Measurements from ENCODE around the gene NRCAM. TPM values are rescaled to one million over a fixed set of nuclear protein-coding genes. Genes with fewer than 3 reads are reported as not detected.
A peak's percentile ranks its signal among the peaks of the same experiment; 100 is the strongest.

The NRCAM gene
- total and polyA plus RNA-seq, 2 of the 8 experiments (the other 6 are each of a cell fraction or from before 2014, with no cell fraction given) = 2.7 to 3.8 TPM

DNA sequence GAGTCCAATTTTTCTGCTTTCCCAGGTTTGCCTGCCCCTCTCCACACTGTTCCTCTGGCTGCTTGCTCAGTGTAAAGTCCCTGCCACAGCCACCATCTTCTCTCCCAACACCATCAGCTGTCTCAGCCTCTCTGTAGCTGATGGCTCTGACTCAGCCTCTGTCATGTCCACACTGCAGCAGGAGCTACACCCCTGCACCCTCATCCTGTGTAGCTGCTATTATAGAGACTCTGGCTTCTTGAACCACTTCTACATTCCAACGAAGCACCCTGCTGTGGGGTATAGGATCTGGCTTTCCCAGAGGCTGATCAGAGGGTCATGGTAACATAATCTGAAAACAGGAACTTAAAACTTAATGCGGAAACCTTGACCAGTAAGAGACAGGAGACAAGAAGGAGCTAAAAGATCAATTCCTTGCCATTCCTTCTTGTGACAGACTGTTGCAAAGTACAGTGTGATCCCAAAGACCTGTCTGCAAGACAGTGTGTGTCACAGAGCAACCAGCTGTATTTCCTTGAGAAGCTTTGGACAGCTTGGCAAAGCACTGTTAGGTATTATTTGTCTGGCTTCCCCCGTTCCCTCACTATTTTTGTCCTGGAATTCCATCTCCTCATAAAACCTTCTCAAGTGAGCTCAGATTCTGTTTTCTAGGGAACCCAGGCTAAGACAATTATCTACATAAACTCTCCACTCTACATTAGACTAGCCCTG, 42.3 kb downstream of the NRCAM start:
- Histone ChIP-seq H3K9me3 (ENCODE audit: insufficient read depth in 2 of 2, low read depth in 1 of 2, low read length in 1 of 2) (no peaks in the 10 kb centered on the region), H4K5ac (ENCODE audit: insufficient read length, low read depth, low read length) (no peak overlapping the region), H3K9ac (replicated peaks in 1 of 4; ENCODE audit: extremely low read depth in 1 of 4, low read depth in 3 of 4, low read length in 3 of 4) (no peak overlapping the region), H2BK12ac (ENCODE audit: low read depth, low read length) (no peak overlapping the region), H4K91ac (replicated peaks; ENCODE audit: insufficient read length, low read length) (no peak overlapping the region), H2AFZ (ENCODE audit: low read length) (no peak overlapping the region), H3K4me3 (ENCODE audit: extremely low read depth in 1 of 4, insufficient read depth in 2 of 4, low read depth in 3 of 4, low read length in 4 of 4) (no peak overlapping the region), H3K79me1 (ENCODE audit: low read depth, low read length) (no peaks in the 10 kb centered on the region), H2BK20ac (ENCODE audit: low read length) (no peak overlapping the region), H3K36me3 (ENCODE audit: control insufficient read depth in 2 of 4, insufficient read depth in 4 of 4, low read length in 3 of 4) (no peaks in the 10 kb centered on the region), H2BK15ac (ENCODE audit: low read length) (no peak overlapping the region), H4K20me1 (replicated peaks in 1 of 2; ENCODE audit: control insufficient read depth in 1 of 2, insufficient read depth in 2 of 2, low read length in 2 of 2) (no peaks in the 10 kb centered on the region), H3K27ac (ENCODE audit: low read depth, low read length) (no peak overlapping the region), H3K23me2 (ENCODE audit: low read depth, low read length) (no peaks in the 10 kb centered on the region), H3K27me3 (replicated peaks in 1 of 4; ENCODE audit: control insufficient read depth in 3 of 4, extremely low read depth in 1 of 4, insufficient read depth in 3 of 4, low read length in 3 of 4) (no peaks in the 10 kb centered on the region), H3K56ac (replicated peaks; ENCODE audit: insufficient read length, low read depth, low read length) (no peak overlapping the region), H3K79me2 (ENCODE audit: control insufficient read depth in 1 of 2, insufficient read depth in 2 of 2, low read length in 2 of 2) (no peaks in the 10 kb centered on the region), H3K4me1 (replicated peaks in 1 of 4; ENCODE audit: control insufficient read depth in 3 of 4, insufficient read depth in 4 of 4, low read length in 3 of 4) (peaks cover 0 to 5% (median 0%) of the 10 kb centered on the region in 4 experiments; a peak in 1 of 7 replicates), H2BK5ac (ENCODE audit: low read depth, low read length) (no peak overlapping the region), H2AK5ac (ENCODE audit: low read depth, low read length) (no peak overlapping the region), H2BK120ac (replicated peaks; ENCODE audit: low read depth, low read length) (no peak overlapping the region), H3K14ac (ENCODE audit: insufficient read length) (no peak overlapping the region), H3K4ac (replicated peaks; ENCODE audit: insufficient read length, low read depth, low read length) (no peak overlapping the region), H3K4me2 (ENCODE audit: insufficient read depth in 1 of 2, low read depth in 2 of 2, low read length in 2 of 2) (no peak overlapping the region; a peak in 1 of 4 replicates), H3K23ac (ENCODE audit: insufficient read length) (no peak overlapping the region), H4K8ac (ENCODE audit: extremely low read depth, insufficient read depth, low read length) (no peak overlapping the region), H3K18ac (ENCODE audit: extremely low read depth, low read length) (no peak overlapping the region)
- FAIRE-seq (peak; percentile 7), DNase-seq (ENCODE audit: low read depth in 1 of 2, low spot score in 2 of 2) (no peak)
- POLR2A ChIA-PET (ENCODE audit: partially characterized antibody) = no interaction called here
- CTCF ChIA-PET (ENCODE audit: partially characterized antibody) = interaction anchor here (0.7 to 1.2 kb wide), 5 partner anchors 8 to 36 kb away, joined by 3 read pairs; no protein-coding TSS in a partner anchor
- TF ChIP-seq GABPA (IDR thresholded peaks at IDR 0.05; ENCODE audit: borderline replicate concordance, insufficient read depth, low read length) (no peak), YY1 (IDR thresholded peaks at IDR 0.05; ENCODE audit: low read depth, low read length) (peak; percentile 70; the same call in 1 of the 2 replicates), TEAD4 (IDR thresholded peaks at IDR 0.05; ENCODE audit: low read depth, low read length) (peak; percentile 49; the same call in 1 of the 2 replicates)
- 75% methylated on average over 3 of the region's 3 CpGs; no CpG with 5 or more reads in 1 of the 2 experiments for WGBS, 2 experiments (ENCODE audit: extremely low coverage in 1 of 2, insufficient coverage in 1 of 2, insufficient read length in 1 of 2, insufficient replicate concordance in 2 of 2, low coverage in 1 of 2, low lambda C conversion rate in 2 of 2, missing lambda C conversion rate in 1 of 2)

All from H1 (cell line).